ENCODE measurements around the gene ATRNL1. TPM values are rescaled to one million over a fixed set of nuclear protein-coding genes. Genes with fewer than 3 reads are reported as not detected.

ATRNL1 gene
- total and polyA plus RNA-seq, 2 of the 8 experiments (the other 6 are each of a cell fraction or from before 2014, with no cell fraction given) = 5.1 to 17.6 TPM

DNA sequence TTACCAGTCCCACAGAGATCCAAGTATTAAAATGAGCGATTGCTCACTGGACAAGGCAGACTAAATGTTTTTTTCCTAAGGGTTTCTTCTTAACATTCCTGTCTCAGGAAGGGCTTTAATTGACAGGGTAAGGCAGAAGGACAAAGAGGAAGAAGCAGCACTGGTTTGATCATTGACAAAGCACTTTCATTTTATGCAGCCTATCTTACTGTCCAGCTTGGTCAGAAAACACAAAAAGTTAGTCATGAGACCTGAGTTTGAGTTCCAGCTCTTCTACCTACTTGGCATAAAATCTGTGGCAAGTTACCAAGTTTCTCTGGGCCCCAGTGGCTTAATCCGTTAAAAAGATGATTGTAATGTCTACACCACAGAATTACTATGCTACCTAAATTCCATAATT is 721.4 kb downstream of the ATRNL1 start:
- no peak overlapping the region for H2BK15ac ChIP-seq (ENCODE audit: low read length)
- H3K9ac ChIP-seq (replicated peaks in 1 of 4; ENCODE audit: extremely low read depth in 1 of 4, low read depth in 3 of 4, low read length in 3 of 4) = no peak overlapping the region
- H3K23ac ChIP-seq (ENCODE audit: insufficient read length) = no peak overlapping the region
- H2BK5ac ChIP-seq (ENCODE audit: low read depth, low read length) = no peak overlapping the region
- no peak overlapping the region for H3K56ac ChIP-seq (replicated peaks; ENCODE audit: insufficient read length, low read depth, low read length)
- no peak overlapping the region for H2AK5ac ChIP-seq (ENCODE audit: low read depth, low read length)
- H3K79me2 ChIP-seq (ENCODE audit: control insufficient read depth in 1 of 2, insufficient read depth in 2 of 2, low read length in 2 of 2) = no peaks in the 10 kb centered on the region
- no peaks in the 10 kb centered on the region for H3K36me3 ChIP-seq (ENCODE audit: control insufficient read depth in 2 of 4, insufficient read depth in 4 of 4, low read length in 3 of 4)
- no peak overlapping the region for H3K4ac ChIP-seq (replicated peaks; ENCODE audit: insufficient read length, low read depth, low read length)
- H3K14ac ChIP-seq (ENCODE audit: insufficient read length) = no peak overlapping the region
- no peak overlapping the region for H2BK20ac ChIP-seq (ENCODE audit: low read length)
- ChIA-PET POLR2A (ENCODE audit: partially characterized antibody) (interaction anchor here (0.6 kb wide), 1 partner anchor 23 kb away, joined by 3 read pairs; no protein-coding TSS in a partner anchor), CTCF (ENCODE audit: partially characterized antibody) (interaction anchor here (0.7 kb wide), 1 partner anchor 65 kb away, joined by 3 read pairs; no protein-coding TSS in a partner anchor)
- no peak overlapping the region for H2AFZ ChIP-seq (ENCODE audit: low read length)
- no peaks in the 10 kb centered on the region for H3K27me3 ChIP-seq (replicated peaks in 1 of 4; ENCODE audit: control insufficient read depth in 3 of 4, extremely low read depth in 1 of 4, insufficient read depth in 3 of 4, low read length in 3 of 4)
- DNase-seq (ENCODE audit: low read depth in 1 of 2, low spot score in 2 of 2) = no peak
- H3K9me3 ChIP-seq (ENCODE audit: insufficient read depth in 2 of 2, low read depth in 1 of 2, low read length in 1 of 2) = no peaks in the 10 kb centered on the region
- H4K5ac ChIP-seq (ENCODE audit: insufficient read length, low read depth, low read length) = no peak overlapping the region
- H3K79me1 ChIP-seq (ENCODE audit: low read depth, low read length) = no peaks in the 10 kb centered on the region
- no peak overlapping the region for H4K91ac ChIP-seq (replicated peaks; ENCODE audit: insufficient read length, low read length)
- no peak overlapping the region for H4K8ac ChIP-seq (ENCODE audit: extremely low read depth, insufficient read depth, low read length)
- no peak overlapping the region for H3K18ac ChIP-seq (ENCODE audit: extremely low read depth, low read length)
- H3K27ac ChIP-seq (ENCODE audit: low read depth, low read length) = no peak overlapping the region
- H3K23me2 ChIP-seq (ENCODE audit: low read depth, low read length) = no peaks in the 10 kb centered on the region
- H2BK120ac ChIP-seq (replicated peaks; ENCODE audit: low read depth, low read length) = no peak overlapping the region
- no peaks in the 10 kb centered on the region for H4K20me1 ChIP-seq (replicated peaks in 1 of 2; ENCODE audit: control insufficient read depth in 1 of 2, insufficient read depth in 2 of 2, low read length in 2 of 2)
- FAIRE-seq = no peak
- 0 out of 7 replicates have a peak, but pooled peaks cover 0 to 4% (median 0%) of the 10 kb centered on the region in 4 experiments for H3K4me1 ChIP-seq (replicated peaks in 1 of 4; ENCODE audit: control insufficient read depth in 3 of 4, insufficient read depth in 4 of 4, low read length in 3 of 4)
- H3K4me3 ChIP-seq (ENCODE audit: extremely low read depth in 1 of 4, insufficient read depth in 2 of 4, low read depth in 3 of 4, low read length in 4 of 4) = no peak overlapping the region
- WGBS, 2 experiments (ENCODE audit: extremely low coverage in 1 of 2, insufficient coverage in 1 of 2, insufficient read length in 1 of 2, insufficient replicate concordance in 2 of 2, low coverage in 1 of 2, low lambda C conversion rate in 2 of 2, missing lambda C conversion rate in 1 of 2) = 53% methylated on average over 2 of the region's 2 CpGs; no CpG with 5 or more reads in 1 of the 2 experiments
- no peak overlapping the region for H2BK12ac ChIP-seq (ENCODE audit: low read depth, low read length)
- no peak overlapping the region for H3K4me2 ChIP-seq (ENCODE audit: insufficient read depth in 1 of 2, low read depth in 2 of 2, low read length in 2 of 2)
- TF ChIP-seq NRF1 (IDR thresholded peaks at IDR 0.05; ENCODE audit: low read depth, low read length) (no peak), POU5F1 (IDR thresholded peaks at IDR 0.05; ENCODE audit: low read depth, low read length) (no peak), POLR2A (IDR thresholded peaks at IDR 0.05; ENCODE audit: control extremely low read depth in 1 of 2, low read depth in 2 of 2, low read length in 2 of 2) (no peak), HDAC2 (IDR thresholded peaks at IDR 0.05; ENCODE audit: borderline replicate concordance in 1 of 2, low read depth in 2 of 2, low read length in 2 of 2) (no peak)
- TF ChIP-seq, protein P1, sequence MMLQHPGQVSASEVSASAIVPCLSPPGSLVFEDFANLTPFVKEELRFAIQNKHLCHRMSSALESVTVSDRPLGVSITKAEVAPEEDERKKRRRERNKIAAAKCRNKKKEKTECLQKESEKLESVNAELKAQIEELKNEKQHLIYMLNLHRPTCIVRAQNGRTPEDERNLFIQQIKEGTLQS (IDR thresholded peaks at IDR 0.05; ENCODE audit: insufficient read depth, low read depth, low read length) = no peak
- TF ChIP-seq, protein P2, sequence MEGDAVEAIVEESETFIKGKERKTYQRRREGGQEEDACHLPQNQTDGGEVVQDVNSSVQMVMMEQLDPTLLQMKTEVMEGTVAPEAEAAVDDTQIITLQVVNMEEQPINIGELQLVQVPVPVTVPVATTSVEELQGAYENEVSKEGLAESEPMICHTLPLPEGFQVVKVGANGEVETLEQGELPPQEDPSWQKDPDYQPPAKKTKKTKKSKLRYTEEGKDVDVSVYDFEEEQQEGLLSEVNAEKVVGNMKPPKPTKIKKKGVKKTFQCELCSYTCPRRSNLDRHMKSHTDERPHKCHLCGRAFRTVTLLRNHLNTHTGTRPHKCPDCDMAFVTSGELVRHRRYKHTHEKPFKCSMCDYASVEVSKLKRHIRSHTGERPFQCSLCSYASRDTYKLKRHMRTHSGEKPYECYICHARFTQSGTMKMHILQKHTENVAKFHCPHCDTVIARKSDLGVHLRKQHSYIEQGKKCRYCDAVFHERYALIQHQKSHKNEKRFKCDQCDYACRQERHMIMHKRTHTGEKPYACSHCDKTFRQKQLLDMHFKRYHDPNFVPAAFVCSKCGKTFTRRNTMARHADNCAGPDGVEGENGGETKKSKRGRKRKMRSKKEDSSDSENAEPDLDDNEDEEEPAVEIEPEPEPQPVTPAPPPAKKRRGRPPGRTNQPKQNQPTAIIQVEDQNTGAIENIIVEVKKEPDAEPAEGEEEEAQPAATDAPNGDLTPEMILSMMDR (IDR thresholded peaks at IDR 0.05; ENCODE audit: control extremely low read depth in 1 of 3, insufficient read depth in 1 of 3, low read depth in 1 of 3, low read length in 3 of 3) = no peak

Data from H1 (cell line).